Measurements from ENCODE around the gene PDLIM3. TPM values are rescaled to one million over a fixed set of nuclear protein-coding genes. Genes with fewer than 3 reads are reported as not detected.

Gene PDLIM3
- total and polyA plus RNA-seq, 2 of the 4 experiments (the other 2 are of a cell fraction): 6.4 to 11.7 TPM

GRCh38 chr4:185504098-185505047 lies 30.9 kb downstream of the PDLIM3 start (continued):
- TF ChIP-seq ELK1 (IDR thresholded peaks at IDR 0.05; ENCODE audit: borderline replicate concordance, low read depth, low read length): no peak

- 67% methylated on average over 3 of the region's 11 CpGs; no CpG with 5 or more reads in 1 of the 2 experiments for WGBS, 2 experiments (ENCODE audit: extremely low coverage in 2 of 2, insufficient read length in 1 of 2)
- H3K4ac ChIP-seq (ENCODE audit: low read depth, low read length): no peak overlapping the region
- H3K4me1 ChIP-seq (ENCODE audit: control insufficient read depth, insufficient read depth, low read length): peaks cover 3% of the 10 kb centered on the region; the same call in 1 of the 2 replicates
- H2BK5ac ChIP-seq (ENCODE audit: low read depth, low read length, poor library complexity, severe bottlenecking): no peak overlapping the region
- H3K9ac ChIP-seq (ENCODE audit: low read depth, low read length): no peak overlapping the region
- no peaks in the 10 kb centered on the region for H3K79me1 ChIP-seq (ENCODE audit: low read depth in 1 of 2, low read length in 2 of 2)
- DNase-seq (no peak), ATAC-seq (ENCODE audit: low read depth) (no peak)
- H2AK5ac ChIP-seq (ENCODE audit: low read depth, low read length): no peak overlapping the region
- TF ChIP-seq CTCF (conservative IDR thresholded peaks at IDR 0.05; ENCODE audit: low read depth, low read length) (no peak), FOS (IDR thresholded peaks at IDR 0.05; ENCODE audit: low read depth, low read length) (no peak), POLR2A (IDR thresholded peaks at IDR 0.05; ENCODE audit: low read depth, low read length) (no peak), RFX5 (IDR thresholded peaks at IDR 0.05; ENCODE audit: low read depth, low read length) (no peak), BHLHE40 (IDR thresholded peaks at IDR 0.05; ENCODE audit: low read depth, low read length) (no peak), ELK1 (IDR thresholded peaks at IDR 0.05; ENCODE audit: borderline replicate concordance, low read depth, low read length) (no peak), MXI1 (IDR thresholded peaks at IDR 0.05; ENCODE audit: borderline replicate concordance, low read depth, low read length) (no peak), CEBPB (IDR thresholded peaks at IDR 0.05; ENCODE audit: low read depth, low read length) (no peak), NFE2L2 (IDR thresholded peaks at IDR 0.05; ENCODE audit: low read depth, low read length) (no peak), RAD21 (IDR thresholded peaks at IDR 0.05; ENCODE audit: low read length) (no peak)
- no peak overlapping the region for H2BK15ac ChIP-seq (ENCODE audit: low read depth, low read length)
- no peak overlapping the region for H3K14ac ChIP-seq (replicated peaks; ENCODE audit: low read depth, low read length)
- H2AFZ ChIP-seq (replicated peaks; ENCODE audit: low read length, poor library complexity): no peak overlapping the region
- H3K23ac ChIP-seq (ENCODE audit: low read depth, low read length): no peak overlapping the region
- H3K4me2 ChIP-seq (ENCODE audit: low read depth, low read length): no peak overlapping the region
- H3K27ac ChIP-seq (ENCODE audit: insufficient read depth, low read length): no peak overlapping the region
- H3K9me3 ChIP-seq (ENCODE audit: control insufficient read depth, insufficient read depth, low read length): peaks cover 2% of the 10 kb centered on the region
- H3K9me1 ChIP-seq (ENCODE audit: insufficient read depth, low read length): peaks cover 3% of the 10 kb centered on the region; the same call in 1 of the 2 replicates
- intact Hi-C loops (cut with micrococcal nuclease) (no loop called here), in situ Hi-C loops (cut with MboI; ENCODE audit: low sequenced_read_pairs) (no loop called here), dilution Hi-C loops (cut with HindIII; ENCODE audit: low sequenced_read_pairs, unreplicated experiment) (no loop called here)
- no peaks in the 10 kb centered on the region for H4K20me1 ChIP-seq (ENCODE audit: insufficient read depth, low read length)
- CTCF ChIA-PET: no interaction called here
- no peak overlapping the region for H2BK20ac ChIP-seq (ENCODE audit: low read depth, low read length)
- no peak overlapping the region for H4K91ac ChIP-seq (ENCODE audit: insufficient read depth, low read depth, low read length)
- POLR2A ChIA-PET (ENCODE audit: unreplicated experiment): no interaction called here
- no peak overlapping the region for H4K5ac ChIP-seq (ENCODE audit: low read depth, low read length)
- no peak overlapping the region for H2BK120ac ChIP-seq (ENCODE audit: low read depth, low read length)
- no peaks in the 10 kb centered on the region for H3K27me3 ChIP-seq (ENCODE audit: control insufficient read depth, insufficient read depth, low read length)
- no peak overlapping the region for H4K8ac ChIP-seq (ENCODE audit: low read depth in 2 of 2, low read length in 2 of 2)
- H2AK9ac ChIP-seq (replicated peaks; ENCODE audit: low read depth, low read length, poor library complexity): no peak overlapping the region
- H3K4me3 ChIP-seq (ENCODE audit: insufficient read depth, low read depth, low read length): no peak overlapping the region
- BruUV-seq (replicated peaks): no TSS peak
- no peaks in the 10 kb centered on the region for H3K36me3 ChIP-seq (ENCODE audit: control insufficient read depth, insufficient read depth, low read length)
- H3K56ac ChIP-seq (ENCODE audit: extremely low read depth, insufficient read depth, low read length): no peak overlapping the region
- no peak overlapping the region for H3K18ac ChIP-seq (ENCODE audit: low read depth, low read length)
Measured at GRCh38 chr4:185502386-185502785, 32.9 kb downstream of the PDLIM3 start.

Measured in IMR-90 (cell line).